ENCODE results near the gene UBQLN4.
"Not testable (repeated sequence)": the region's sequence is repeated elsewhere in the genome, so short reads cannot be mapped to it uniquely, and the experiment has no call there.

Gene UBQLN4

GRCh38 chr1:156081180-156081916 lies 27.8 kb upstream of the UBQLN4 start:
- no peak for DNase-seq (ENCODE audit: low spot score)

GRCh38 chr1:156080863-156081179 lies 27.2 kb upstream of the UBQLN4 start:
- no peak for DNase-seq (ENCODE audit: low spot score)

GRCh38 chr1:156080241-156080862 lies 26.8 kb upstream of the UBQLN4 start:
- DNase-seq (ENCODE audit: low spot score) = no peak

- DNase-seq (ENCODE audit: low spot score) = no peak
Measured at GRCh38 chr1:156079762-156080161, 26.2 kb upstream of the UBQLN4 start.

GRCh38 chr1:156078728-156079127 lies 25.1 kb upstream of the UBQLN4 start:
- DNase-seq (ENCODE audit: low spot score) = no peak

- DNase-seq (ENCODE audit: low spot score) = no peak
Measured at GRCh38 chr1:156077430-156077760, 23.8 kb upstream of the UBQLN4 start.

GRCh38 chr1:156076609-156077429 lies 23.2 kb upstream of the UBQLN4 start:
- DNase-seq (ENCODE audit: low spot score) = peak; percentile 49

GRCh38 chr1:156075775-156076204 lies 22.2 kb upstream of the UBQLN4 start:
- DNase-seq (ENCODE audit: low spot score) = no peak

- DNase-seq (ENCODE audit: low spot score) = no peak
Measured at GRCh38 chr1:156075162-156075561, 21.6 kb upstream of the UBQLN4 start.

- DNase-seq (ENCODE audit: low spot score) = no peak
Measured at GRCh38 chr1:156074661-156075060, 21.1 kb upstream of the UBQLN4 start.

- no peak for DNase-seq (ENCODE audit: low spot score)
Measured at GRCh38 chr1:156073740-156074139, 20.1 kb upstream of the UBQLN4 start.

- no peak for DNase-seq (ENCODE audit: low spot score)
Measured at GRCh38 chr1:156073110-156073687, 19.6 kb upstream of the UBQLN4 start.

GRCh38 chr1:156072251-156072650 lies 18.7 kb upstream of the UBQLN4 start:
- no peak for DNase-seq (ENCODE audit: low spot score)

- not testable (repeated sequence) for DNase-seq (ENCODE audit: low spot score)
Measured at GRCh38 chr1:156071332-156071816, 17.8 kb upstream of the UBQLN4 start.

- DNase-seq (ENCODE audit: low spot score) = no peak
Measured at GRCh38 chr1:156070548-156070947, 16.9 kb upstream of the UBQLN4 start.

GRCh38 chr1:156069490-156070455 lies 16.2 kb upstream of the UBQLN4 start:
- no peak for DNase-seq (ENCODE audit: low spot score)

- DNase-seq (ENCODE audit: low spot score) = no peak
Measured at GRCh38 chr1:156067262-156067661, 13.7 kb upstream of the UBQLN4 start.

GRCh38 chr1:156065871-156066270 lies 12.3 kb upstream of the UBQLN4 start:
- no peak for DNase-seq (ENCODE audit: low spot score)

GRCh38 chr1:156065212-156065611 lies 11.6 kb upstream of the UBQLN4 start:
- DNase-seq (ENCODE audit: low spot score) = no peak

- no peak for DNase-seq (ENCODE audit: low spot score)
Measured at GRCh38 chr1:156064615-156065014, 11.0 kb upstream of the UBQLN4 start.

- no peak for DNase-seq (ENCODE audit: low spot score)
Measured at GRCh38 chr1:156063997-156064285, 10.3 kb upstream of the UBQLN4 start.

GRCh38 chr1:156062189-156062588 lies 8.6 kb upstream of the UBQLN4 start:
- peak; percentile 47 for DNase-seq (ENCODE audit: low spot score)
